HG02610 (cell line): Measurements from ENCODE around the gene RPEL1.

Experiments
- ATAC-seq: cut with Tn5 transposase; IDR thresholded peaks from one replicate; pipeline ENCODE4 v1.9.1; 2021; ENCODE audit warnings: mild to moderate bottlenecking, moderate library complexity; ENCODE audit not compliant: unreplicated experiment

RPEL1 gene

GRCh38 chr10:103278537-103278823, 32.8 kb downstream of the RPEL1 start:
- ATAC-seq: no peak

GRCh38 chr10:103278862-103279298, 33.2 kb downstream of the RPEL1 start:
- ATAC-seq: no peak

GRCh38 chr10:103280031-103280430, 34.3 kb downstream of the RPEL1 start:
- no peak for ATAC-seq

GRCh38 chr10:103280506-103280905, 34.8 kb downstream of the RPEL1 start:
- no peak for ATAC-seq

GRCh38 chr10:103281753-103282152, 36.1 kb downstream of the RPEL1 start:
- ATAC-seq: no peak

- ATAC-seq: no peak
These were observed 37.3 kb downstream of the RPEL1 start for GRCh38 chr10:103282961-103283360.

GRCh38 chr10:103284170-103284569, 38.5 kb downstream of the RPEL1 start:
- no peak for ATAC-seq

- no peak for ATAC-seq
These were observed 42.3 kb downstream of the RPEL1 start for GRCh38 chr10:103287992-103288391.

- no peak for ATAC-seq
These were observed 45.9 kb downstream of the RPEL1 start for GRCh38 chr10:103291588-103291987.

- no peak for ATAC-seq
These were observed 49.8 kb downstream of the RPEL1 start for GRCh38 chr10:103295374-103296015.
